ENCODE data around the gene B3GNT9.

B3GNT9 gene

DNA sequence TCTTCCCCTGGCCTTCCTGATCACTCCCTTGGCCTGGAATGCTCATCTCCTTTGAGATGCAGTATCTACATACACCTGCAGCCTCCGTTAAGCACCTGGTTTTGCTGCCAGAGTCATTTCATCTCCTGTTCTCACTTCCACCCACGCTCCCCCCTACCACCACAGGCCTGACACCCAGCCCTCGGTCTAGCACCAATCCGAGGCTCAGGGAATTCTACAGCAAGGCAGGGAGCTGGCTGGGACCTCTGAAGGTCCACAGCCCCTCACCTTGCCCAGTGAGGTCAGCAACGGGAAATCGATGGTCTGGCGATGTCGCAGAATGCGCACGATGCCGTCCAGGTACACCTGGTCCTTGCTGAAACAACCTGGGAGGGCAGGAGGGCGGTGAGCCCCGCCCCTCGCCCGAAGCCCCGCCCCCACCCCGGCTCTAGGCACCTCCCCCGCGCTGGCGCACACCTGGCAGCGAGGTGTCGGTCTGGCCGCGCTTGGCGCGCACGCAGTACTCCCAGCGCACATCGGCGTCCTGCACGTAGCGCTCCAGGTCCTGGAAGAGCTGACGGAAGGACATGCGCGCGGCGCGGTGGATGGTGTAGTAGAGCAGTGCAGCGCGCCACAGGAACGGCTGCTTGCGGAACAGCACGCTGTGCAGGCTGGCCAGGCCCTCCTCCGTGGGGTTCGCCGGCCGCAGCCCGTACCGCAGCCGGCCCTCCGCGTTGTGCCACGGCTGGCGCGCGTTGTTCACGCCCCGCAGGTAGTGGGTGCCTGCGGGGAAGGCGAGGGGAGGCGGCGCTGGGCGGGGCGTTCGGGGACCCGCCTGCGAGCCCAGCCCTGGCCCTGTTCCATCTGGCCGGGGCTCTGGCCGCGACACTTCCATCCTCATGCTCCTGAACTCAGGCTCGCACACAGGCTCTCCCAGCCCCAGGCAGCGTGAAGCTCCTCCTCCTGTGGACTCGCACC lies 27.2 kb upstream of the B3GNT9 start:
- Histone ChIP-seq H3K4me1 (ENCODE audit: control insufficient read depth, insufficient read depth, low read length) (peaks cover 63% of the 10 kb centered on the region), H3K27ac (ENCODE audit: low read length) (no peak overlapping the region), H3K36me3 (ENCODE audit: control insufficient read depth in 2 of 2, insufficient read depth in 2 of 2, low read length in 2 of 2) (peaks cover 0 to 2% of the 10 kb centered on the region in 2 donors), H3K27me3 (ENCODE audit: control insufficient read depth in 1 of 2, insufficient read depth in 2 of 2, low read length in 2 of 2) (no peaks in the 10 kb centered on the region), H3K9ac (ENCODE audit: low read length in 2 of 2) (no peak overlapping the region), H3K9me3 (ENCODE audit: control insufficient read depth in 2 of 2, low read length in 2 of 2) (no peaks in the 10 kb centered on the region), H3K4me3 (ENCODE audit: low read length in 2 of 2) (peak overlapping the region; percentile 50 to 71)

GRCh38 chr16:67176662-67177061 lies 25.9 kb upstream of the B3GNT9 start:
- Histone ChIP-seq H3K27ac (ENCODE audit: low read length) (no peak overlapping the region), H3K36me3 (ENCODE audit: control insufficient read depth in 2 of 2, insufficient read depth in 2 of 2, low read length in 2 of 2) (peaks cover 0 to 2% of the 10 kb centered on the region in 2 donors), H3K4me1 (ENCODE audit: control insufficient read depth, insufficient read depth, low read length) (peaks cover 57% of the 10 kb centered on the region), H3K9ac (ENCODE audit: low read length in 2 of 2) (no peak overlapping the region), H3K27me3 (ENCODE audit: control insufficient read depth in 1 of 2, insufficient read depth in 2 of 2, low read length in 2 of 2) (no peaks in the 10 kb centered on the region), H3K9me3 (ENCODE audit: control insufficient read depth in 2 of 2, low read length in 2 of 2) (no peaks in the 10 kb centered on the region), H3K4me3 (ENCODE audit: low read length in 2 of 2) (no peak overlapping the region)

DNA sequence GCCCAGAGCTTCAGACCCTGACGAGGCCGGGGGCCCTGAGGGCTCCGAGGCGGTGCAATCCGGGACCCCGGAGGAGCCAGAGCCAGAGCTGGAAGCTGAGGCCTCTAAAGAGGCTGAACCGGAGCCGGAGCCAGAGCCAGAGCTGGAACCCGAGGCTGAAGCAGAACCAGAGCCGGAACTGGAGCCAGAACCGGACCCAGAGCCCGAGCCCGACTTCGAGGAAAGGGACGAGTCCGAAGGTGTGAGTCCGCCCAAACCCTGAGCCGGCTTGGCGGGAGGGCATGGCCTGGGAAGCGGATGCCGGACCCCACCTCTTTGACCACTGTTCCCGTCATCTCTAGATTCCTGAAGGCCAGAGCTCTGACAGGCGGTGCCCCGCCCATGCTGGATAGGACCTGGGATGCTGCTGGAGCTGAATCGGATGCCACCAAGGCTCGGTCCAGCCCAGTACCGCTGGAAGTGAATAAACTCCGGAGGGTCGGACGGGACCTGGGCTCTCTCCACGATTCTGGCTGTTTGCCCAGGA lies 24.0 kb upstream of the B3GNT9 start:
- Histone ChIP-seq H3K4me1 (ENCODE audit: control insufficient read depth, insufficient read depth, low read length) (peaks cover 68% of the 10 kb centered on the region), H3K9me3 (ENCODE audit: control insufficient read depth in 2 of 2, low read length in 2 of 2) (no peaks in the 10 kb centered on the region), H3K9ac (ENCODE audit: low read length in 2 of 2) (peak overlapping the region; percentile 46 to 73), H3K27ac (ENCODE audit: low read length) (peak overlapping the region; percentile 96), H3K27me3 (ENCODE audit: control insufficient read depth in 1 of 2, insufficient read depth in 2 of 2, low read length in 2 of 2) (no peaks in the 10 kb centered on the region), H3K36me3 (ENCODE audit: control insufficient read depth in 2 of 2, insufficient read depth in 2 of 2, low read length in 2 of 2) (peaks cover 0 to 2% of the 10 kb centered on the region in 2 donors), H3K4me3 (ENCODE audit: low read length in 2 of 2) (peak overlapping the region; percentile 57 to 76)

DNA sequence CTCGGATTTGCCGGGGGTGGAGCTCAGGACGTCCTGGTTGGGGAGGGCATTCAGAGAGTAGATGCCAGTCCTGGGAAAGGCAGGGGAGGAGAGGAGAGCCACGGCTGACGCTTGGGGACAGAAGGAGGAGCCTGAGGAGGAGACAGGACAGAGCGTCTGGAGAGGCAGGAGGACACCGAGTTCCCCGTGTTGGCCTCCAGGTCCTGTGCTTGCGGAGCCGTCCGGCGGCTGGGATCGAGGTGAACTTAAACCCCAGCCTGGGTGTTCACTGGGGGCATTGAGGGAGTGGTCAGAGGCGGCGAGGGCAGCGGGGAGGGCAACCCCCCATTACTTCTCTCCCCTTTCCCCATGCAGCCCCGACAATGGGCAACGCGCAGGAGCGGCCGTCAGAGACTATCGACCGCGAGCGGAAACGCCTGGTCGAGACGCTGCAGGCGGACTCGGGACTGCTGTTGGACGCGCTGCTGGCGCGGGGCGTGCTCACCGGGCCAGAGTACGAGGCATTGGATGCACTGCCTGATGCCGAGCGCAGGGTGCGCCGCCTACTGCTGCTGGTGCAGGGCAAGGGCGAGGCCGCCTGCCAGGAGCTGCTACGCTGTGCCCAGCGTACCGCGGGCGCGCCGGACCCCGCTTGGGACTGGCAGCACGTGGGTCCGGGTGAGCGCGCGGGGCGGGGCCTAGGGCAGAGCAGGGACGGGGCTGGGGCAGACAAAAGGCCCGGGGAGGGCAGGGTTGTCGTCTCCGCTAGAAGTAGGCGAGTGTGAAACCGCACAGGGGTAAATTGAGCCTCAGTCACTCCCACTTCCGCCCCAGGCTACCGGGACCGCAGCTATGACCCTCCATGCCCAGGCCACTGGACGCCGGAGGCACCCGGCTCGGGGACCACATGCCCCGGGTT lies 23.3 kb upstream of the B3GNT9 start:
- peak overlapping the region; percentile 53 to 88 for H3K9ac ChIP-seq (ENCODE audit: low read length in 2 of 2)
- no peaks in the 10 kb centered on the region for H3K9me3 ChIP-seq (ENCODE audit: control insufficient read depth in 2 of 2, low read length in 2 of 2)
- H3K4me1 ChIP-seq (ENCODE audit: control insufficient read depth, insufficient read depth, low read length): peaks cover 75% of the 10 kb centered on the region
- H3K4me3 ChIP-seq (ENCODE audit: low read length in 2 of 2): peak overlapping the region; percentile 57 to 76
- no peaks in the 10 kb centered on the region for H3K27me3 ChIP-seq (ENCODE audit: control insufficient read depth in 1 of 2, insufficient read depth in 2 of 2, low read length in 2 of 2)
- peak overlapping the region; percentile 96 for H3K27ac ChIP-seq (ENCODE audit: low read length)
- H3K36me3 ChIP-seq (ENCODE audit: control insufficient read depth in 2 of 2, insufficient read depth in 2 of 2, low read length in 2 of 2): peaks cover 0 to 2% of the 10 kb centered on the region in 2 donors

- H3K9me3 ChIP-seq (ENCODE audit: control insufficient read depth in 2 of 2, low read length in 2 of 2): no peaks in the 10 kb centered on the region
- peaks cover 0 to 2% of the 10 kb centered on the region in 2 donors for H3K36me3 ChIP-seq (ENCODE audit: control insufficient read depth in 2 of 2, insufficient read depth in 2 of 2, low read length in 2 of 2)
- H3K4me3 ChIP-seq (ENCODE audit: low read length in 2 of 2): peak overlapping the region; percentile 57 to 76
- peak overlapping the region; percentile 53 to 88 for H3K9ac ChIP-seq (ENCODE audit: low read length in 2 of 2)
- peak overlapping the region; percentile 96 for H3K27ac ChIP-seq (ENCODE audit: low read length)
- peaks cover 74% of the 10 kb centered on the region for H3K4me1 ChIP-seq (ENCODE audit: control insufficient read depth, insufficient read depth, low read length)
- H3K27me3 ChIP-seq (ENCODE audit: control insufficient read depth in 1 of 2, insufficient read depth in 2 of 2, low read length in 2 of 2): no peaks in the 10 kb centered on the region
Measured at GRCh38 chr16:67173323-67173722, 22.5 kb upstream of the B3GNT9 start.

GRCh38 chr16:67170949-67171649 lies 20.3 kb upstream of the B3GNT9 start:
- Histone ChIP-seq H3K9me3 (ENCODE audit: control insufficient read depth in 2 of 2, low read length in 2 of 2) (no peaks in the 10 kb centered on the region), H3K36me3 (ENCODE audit: control insufficient read depth in 2 of 2, insufficient read depth in 2 of 2, low read length in 2 of 2) (peaks cover 0 to 5% of the 10 kb centered on the region in 2 donors), H3K9ac (ENCODE audit: low read length in 2 of 2) (peak overlapping the region; percentile 74 to 87), H3K4me1 (ENCODE audit: control insufficient read depth, insufficient read depth, low read length) (peaks cover 65% of the 10 kb centered on the region), H3K4me3 (ENCODE audit: low read length in 2 of 2) (peak overlapping the region; percentile 55 to 78), H3K27ac (ENCODE audit: low read length) (peak overlapping the region; percentile 97), H3K27me3 (ENCODE audit: control insufficient read depth in 1 of 2, insufficient read depth in 2 of 2, low read length in 2 of 2) (peaks cover 0 to 3% of the 10 kb centered on the region in 2 donors)

DNA sequence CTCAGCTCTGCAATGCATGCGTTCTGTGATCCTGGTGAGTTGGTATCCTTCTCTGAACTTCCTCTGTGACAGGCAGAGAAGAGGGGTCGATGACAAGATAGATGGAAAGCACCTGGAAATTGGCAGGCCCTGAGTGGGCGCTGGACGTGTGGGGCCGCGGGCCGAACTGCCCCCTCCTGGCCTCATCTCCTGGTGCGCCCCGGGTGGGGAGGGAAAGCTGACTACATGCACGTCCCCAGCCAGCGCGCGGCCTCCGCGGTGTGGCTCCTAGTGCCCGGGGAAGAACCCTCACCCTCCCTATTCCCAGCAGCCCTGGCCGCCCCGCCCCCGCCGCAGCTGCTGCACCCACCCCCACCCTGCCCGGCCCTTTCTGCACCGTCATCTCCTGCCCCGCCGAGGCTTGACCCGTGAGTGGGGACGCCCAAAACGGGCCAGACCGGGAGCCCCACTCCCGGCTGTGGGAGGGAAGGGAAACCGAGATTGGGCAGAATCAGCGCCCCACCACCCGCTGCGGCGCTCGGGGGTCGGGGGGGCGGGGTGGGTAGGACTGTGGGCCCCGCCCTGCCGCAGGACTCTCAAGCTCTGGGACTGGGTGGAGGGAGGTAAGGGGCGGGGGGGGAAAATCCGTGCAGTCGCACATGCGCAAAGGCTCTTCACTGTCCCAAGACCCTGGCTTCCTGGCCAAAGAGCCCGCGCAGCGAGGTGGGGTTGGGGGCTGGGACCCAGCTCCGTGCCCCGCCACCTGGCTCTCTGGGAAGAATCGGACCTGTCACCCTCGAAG lies 19.6 kb upstream of the B3GNT9 start, which contains the start of gene NOL3:
TSS of gene NOL3 (plus strand) at position 371 of the 781 bp plus-strand sequence.
- peak within 1 kb of the TSS; percentile 74 to 87 for H3K9ac ChIP-seq (ENCODE audit: low read length in 2 of 2)
- H3K4me1 ChIP-seq (ENCODE audit: control insufficient read depth, insufficient read depth, low read length): peaks cover 66% of the 10 kb centered on the region
- peaks cover under 1 to 8% of the 10 kb centered on the region in 2 donors for H3K27me3 ChIP-seq (ENCODE audit: control insufficient read depth in 1 of 2, insufficient read depth in 2 of 2, low read length in 2 of 2)
- peak within 1 kb of the TSS; percentile 97 for H3K27ac ChIP-seq (ENCODE audit: low read length)
- peak within 1 kb of the TSS; percentile 55 to 78 for H3K4me3 ChIP-seq (ENCODE audit: low read length in 2 of 2)
- H3K36me3 ChIP-seq (ENCODE audit: control insufficient read depth in 2 of 2, insufficient read depth in 2 of 2, low read length in 2 of 2): peaks cover 0 to 5% of the 10 kb centered on the region in 2 donors
- no peaks in the 10 kb centered on the region for H3K9me3 ChIP-seq (ENCODE audit: control insufficient read depth in 2 of 2, low read length in 2 of 2)

GRCh38 chr16:67169642-67170167 lies 18.9 kb upstream of the B3GNT9 start:
- Histone ChIP-seq H3K27me3 (ENCODE audit: control insufficient read depth in 1 of 2, insufficient read depth in 2 of 2, low read length in 2 of 2) (peaks cover 6 to 14% of the 10 kb centered on the region in 2 donors), H3K4me3 (ENCODE audit: low read length in 2 of 2) (peak overlapping the region; percentile 52 to 78), H3K4me1 (ENCODE audit: control insufficient read depth, insufficient read depth, low read length) (peaks cover 66% of the 10 kb centered on the region), H3K27ac (ENCODE audit: low read length) (peak overlapping the region; percentile 97), H3K9me3 (ENCODE audit: control insufficient read depth in 2 of 2, low read length in 2 of 2) (no peaks in the 10 kb centered on the region), H3K36me3 (ENCODE audit: control insufficient read depth in 2 of 2, insufficient read depth in 2 of 2, low read length in 2 of 2) (peaks cover 0 to 2% of the 10 kb centered on the region in 2 donors), H3K9ac (ENCODE audit: low read length in 2 of 2) (peak overlapping the region; percentile 41 to 78)

DNA sequence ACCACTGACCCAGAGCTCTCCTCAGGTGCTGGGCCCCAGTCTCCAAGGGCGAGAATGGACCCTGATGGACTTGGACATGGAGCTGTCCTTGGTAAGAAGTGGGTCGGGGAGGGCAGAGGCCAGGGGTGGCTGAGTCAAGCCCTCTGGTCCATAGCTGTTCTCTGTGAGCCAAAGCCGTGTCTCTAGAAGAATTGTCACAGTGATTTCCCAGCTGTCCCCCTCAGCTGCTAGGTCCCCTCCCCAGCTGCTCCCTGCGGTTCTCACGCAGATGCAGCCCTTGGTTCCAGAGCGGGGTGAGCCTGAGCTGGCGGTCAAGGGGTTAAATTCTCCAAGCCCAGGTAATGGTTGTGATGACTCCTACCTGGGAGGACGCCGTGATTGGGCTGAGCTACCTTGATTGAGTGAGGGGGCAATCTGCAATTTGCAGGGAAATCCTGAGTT lies 18.2 kb upstream of the B3GNT9 start:
- Histone ChIP-seq H3K4me1 (ENCODE audit: control insufficient read depth, insufficient read depth, low read length) (peaks cover 64% of the 10 kb centered on the region), H3K27me3 (ENCODE audit: control insufficient read depth in 1 of 2, insufficient read depth in 2 of 2, low read length in 2 of 2) (peaks cover 6 to 20% of the 10 kb centered on the region in 2 donors), H3K9me3 (ENCODE audit: control insufficient read depth in 2 of 2, low read length in 2 of 2) (no peaks in the 10 kb centered on the region), H3K4me3 (ENCODE audit: low read length in 2 of 2) (peak overlapping the region in 1 of 2 donors; percentile 78), H3K27ac (ENCODE audit: low read length) (peak overlapping the region; percentile 97), H3K9ac (ENCODE audit: low read length in 2 of 2) (peak overlapping the region; percentile 41 to 78), H3K36me3 (ENCODE audit: control insufficient read depth in 2 of 2, insufficient read depth in 2 of 2, low read length in 2 of 2) (peaks cover 0 to 2% of the 10 kb centered on the region in 2 donors)
